Keratinocyte (primary cell): Measurements from ENCODE around the gene TELO2. TPM values are rescaled to one million over a fixed set of nuclear protein-coding genes. Genes with fewer than 3 reads are reported as not detected.

Source experiments
- DNase-seq: peaks from one replicate; pipeline ENCODE4 v3.0.0-alpha.2; 2011; ENCODE audit warnings: low read depth, missing footprints, low spot score
- FAIRE-seq: peaks from 2 replicates; lab custom pipeline; 2011; peaks lifted over from hg19 to GRCh38; lab: Jason Lieb, UNC
- H2AFZ ChIP-seq: 2 replicates; pipeline ENCODE4 v1.6.0; 2012; ENCODE audit warnings: low read length, control low read depth, inconsistent platforms; ENCODE audit not compliant: control insufficient read depth
- H3K27ac ChIP-seq: 2 replicates; pipeline ENCODE4 v1.5.1; 2011; ENCODE audit warnings: low read length; ENCODE audit not compliant: control insufficient read depth, insufficient read depth
- H3K27me3 ChIP-seq: 3 replicates; pipeline ENCODE4 v1.6.0; 2011; ENCODE audit warnings: low read length; ENCODE audit not compliant: control insufficient read depth, insufficient read depth; ENCODE audit errors: extremely low read depth
- H3K36me3 ChIP-seq, 2 experiments: 2 replicates in 1 of 2; 3 replicates in 1 of 2; pipeline ENCODE4 v1.5.1; 2011; ENCODE audit warnings: low read length in 2 of 2, mild to moderate bottlenecking in 1 of 2; ENCODE audit not compliant: control insufficient read depth in 2 of 2, insufficient read depth in 2 of 2; ENCODE audit errors: extremely low read depth in 1 of 2
- H3K4me1 ChIP-seq: 3 replicates; pipeline ENCODE4 v1.5.1; 2011; ENCODE audit warnings: low read length; ENCODE audit not compliant: control insufficient read depth, insufficient read depth; ENCODE audit errors: extremely low read depth
- H3K4me2 ChIP-seq: 3 replicates; pipeline ENCODE4 v1.6.0; 2011; ENCODE audit warnings: low read depth, low read length; ENCODE audit not compliant: control insufficient read depth, insufficient read depth; ENCODE audit errors: extremely low read depth
- H3K4me3 ChIP-seq, 3 experiments: fragments of 200-600 bp in 1 of 3; sonication (generic) in 1 of 3; 2 replicates in 2 of 3; 3 replicates in 1 of 3; pipeline ENCODE4 v1.5.1; 2011 to 2016; ENCODE audit warnings: low read length in 3 of 3, mild to moderate bottlenecking in 3 of 3, control low read depth in 2 of 3, inconsistent platforms in 1 of 3, low read depth in 1 of 3, mixed read lengths in 1 of 3, mixed run types in 1 of 3, moderate library complexity in 1 of 3; ENCODE audit not compliant: control insufficient read depth in 2 of 3, insufficient read depth in 2 of 3; ENCODE audit errors: extremely low read depth in 1 of 3
- H3K79me2 ChIP-seq: 2 replicates; pipeline ENCODE4 v1.6.0; 2012; ENCODE audit warnings: low read length; ENCODE audit not compliant: control insufficient read depth, insufficient read depth
- H3K9ac ChIP-seq: 3 replicates; pipeline ENCODE4 v1.6.0; 2011; ENCODE audit warnings: low read length; ENCODE audit not compliant: control insufficient read depth, insufficient read depth; ENCODE audit errors: extremely low read depth
- H3K9me1 ChIP-seq: 3 replicates; pipeline ENCODE4 v1.6.0; 2011; ENCODE audit warnings: low read length; ENCODE audit not compliant: control insufficient read depth, insufficient read depth; ENCODE audit errors: extremely low read depth
- H3K9me3 ChIP-seq: 2 replicates; pipeline ENCODE4 v1.5.1; 2012; ENCODE audit warnings: low read depth, low read length; ENCODE audit not compliant: control insufficient read depth
- H4K20me1 ChIP-seq: 3 replicates; pipeline ENCODE4 v1.6.0; 2011; ENCODE audit warnings: low read length; ENCODE audit not compliant: control insufficient read depth, insufficient read depth; ENCODE audit errors: extremely low read depth
- EZH2 ChIP-seq: IDR thresholded peaks from one replicate; pipeline ENCODE4 v1.6.1; 2012; ENCODE audit warnings: inconsistent platforms, mild to moderate bottlenecking, low read length, moderate library complexity
- dilution Hi-C: fragments of 300-500 bp; cut with MboI; formaldehyde crosslinking; loops from one replicate; pipeline ENCODE4 v1.7.0; 2020; ENCODE audit warnings: low sequenced_read_pairs; ENCODE audit not compliant: extremely low pct_ligation_motif_present
- polyA minus RNA-seq, 3 experiments: library from RNA; depleted of rRNA, polyadenylated mRNA; stranded (reverse); fragments of >200 nt; gene quantifications; 1 replicate in 1 of 3; 2 replicates in 1 of 3; 3 replicates in 1 of 3; pipeline ENCODE4 v1.2.3, GENCODE V29; 2011
- polyA plus RNA-seq, 5 experiments: library from polyadenylated mRNA; depleted of rRNA in 3 of 5; stranded (reverse) in 3 of 5; stranded (forward) in 1 of 5; unstranded in 1 of 5; fragments of >200 nt; gene quantifications; 1 replicate in 1 of 5; 2 replicates in 3 of 5; 3 replicates in 1 of 5; pipeline versions ENCODE4 v1.2.1 to v1.2.3, GENCODE V29; 2011 to 2012; ENCODE audit warnings: missing spikeins in 2 of 5, low read depth in 1 of 5, low replicate concordance in 1 of 5
- TF ChIP-seq, protein P1 (sequence below), 3 experiments: IDR thresholded peaks in 1 of 3; conservative IDR thresholded peaks in 1 of 3; optimal IDR thresholded peaks in 1 of 3; 2 replicates in 2 of 3; 3 replicates in 1 of 3; pipeline versions ENCODE3 to v1.5.1; 2011; ENCODE audit warnings: low read length in 3 of 3, mild to moderate bottlenecking in 3 of 3, moderate library complexity in 2 of 3, control low read depth in 1 of 3, inconsistent platforms in 1 of 3; ENCODE audit not compliant: insufficient read depth in 2 of 3; ENCODE audit errors: extremely low read depth in 1 of 3

TELO2 gene
- polyA plus RNA-seq (7.9 to 11.3 TPM (median 11.3 TPM) in 3 replicates), polyA minus RNA-seq (4.9 to 14.3 TPM (median 5.1 TPM) in 3 replicates)
- polyA plus RNA-seq (2011; ENCODE audit: low read depth): 4.3 TPM
- polyA plus RNA-seq (2011; cell fraction: cytosol; rRNA removed): 2.7 and 7.5 TPM in 2 replicates
- 36.3 and 41.6 TPM in 2 replicates for polyA plus RNA-seq (2011; cell fraction: nucleus; rRNA removed)
- 9.1 and 18.3 TPM in 2 replicates for polyA plus RNA-seq (2012; ENCODE audit: low replicate concordance)
- polyA minus RNA-seq (2011; cell fraction: cytosol; rRNA and poly(A)+ RNA removed): 15.3 TPM
- polyA minus RNA-seq (2011; cell fraction: nucleus; rRNA and poly(A)+ RNA removed): 17.3 and 18.2 TPM in 2 replicates

DNA sequence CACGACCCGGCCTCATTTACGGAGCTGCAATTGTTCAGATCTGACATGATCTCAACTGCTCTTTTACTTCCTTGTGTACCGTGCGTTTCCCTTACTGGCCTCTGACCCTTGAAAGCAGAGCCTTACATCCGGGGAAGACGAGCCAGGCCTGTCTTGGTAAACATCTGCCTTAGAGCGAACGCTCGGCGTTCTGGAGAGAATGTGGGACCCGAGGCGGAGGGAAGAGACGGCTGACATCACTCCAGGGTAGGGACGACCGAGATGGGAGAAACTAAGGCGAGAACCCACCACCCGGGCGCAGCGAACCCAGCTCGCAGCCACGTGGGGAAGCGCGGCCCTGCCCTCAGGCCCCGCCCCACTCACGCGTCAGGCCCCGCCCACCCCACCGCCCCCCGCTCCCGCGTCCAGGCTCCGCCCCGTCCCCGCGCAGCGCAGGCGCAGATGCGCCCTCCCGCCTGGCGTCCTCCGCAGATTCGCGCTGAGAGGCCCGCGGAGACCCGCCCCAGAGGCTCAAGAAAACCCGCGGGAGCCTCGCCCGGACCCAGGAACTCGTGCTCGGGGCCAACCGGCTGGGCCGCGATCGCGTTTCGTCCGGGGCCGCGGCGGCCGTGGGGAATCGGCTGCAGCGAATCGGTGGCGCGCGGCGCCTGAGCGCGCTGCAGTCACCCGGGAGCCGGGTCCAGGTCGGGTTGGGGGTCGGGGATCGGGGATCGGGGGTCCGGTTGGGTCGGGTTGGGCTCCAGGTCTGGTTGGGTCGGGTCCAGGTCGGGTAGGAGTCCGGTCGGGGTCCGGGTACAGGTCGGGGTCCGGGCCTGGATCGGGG, at the start of gene TELO2:
Gene TELO2 (plus strand): TSS at position 438 of the 823 bp plus-strand sequence. CDS start 922 bp downstream, outside the sequence.
- H3K9ac ChIP-seq: peak within 1 kb of the TSS; percentile 86
- peak within 1 kb of the TSS; percentile 84 for H3K27ac ChIP-seq
- peak within 1 kb of the TSS; percentile 91 for H3K4me2 ChIP-seq
- dilution Hi-C loops: no loop called here
- DNase-seq: peak; percentile 21
- H3K9me1 ChIP-seq: no peaks in the 10 kb centered on the region
- H3K4me3 ChIP-seq: peak within 1 kb of the TSS; percentile 67 to 85 (median 77)
- no peaks in the 10 kb centered on the region for H3K27me3 ChIP-seq
- TF ChIP-seq, protein P1, sequence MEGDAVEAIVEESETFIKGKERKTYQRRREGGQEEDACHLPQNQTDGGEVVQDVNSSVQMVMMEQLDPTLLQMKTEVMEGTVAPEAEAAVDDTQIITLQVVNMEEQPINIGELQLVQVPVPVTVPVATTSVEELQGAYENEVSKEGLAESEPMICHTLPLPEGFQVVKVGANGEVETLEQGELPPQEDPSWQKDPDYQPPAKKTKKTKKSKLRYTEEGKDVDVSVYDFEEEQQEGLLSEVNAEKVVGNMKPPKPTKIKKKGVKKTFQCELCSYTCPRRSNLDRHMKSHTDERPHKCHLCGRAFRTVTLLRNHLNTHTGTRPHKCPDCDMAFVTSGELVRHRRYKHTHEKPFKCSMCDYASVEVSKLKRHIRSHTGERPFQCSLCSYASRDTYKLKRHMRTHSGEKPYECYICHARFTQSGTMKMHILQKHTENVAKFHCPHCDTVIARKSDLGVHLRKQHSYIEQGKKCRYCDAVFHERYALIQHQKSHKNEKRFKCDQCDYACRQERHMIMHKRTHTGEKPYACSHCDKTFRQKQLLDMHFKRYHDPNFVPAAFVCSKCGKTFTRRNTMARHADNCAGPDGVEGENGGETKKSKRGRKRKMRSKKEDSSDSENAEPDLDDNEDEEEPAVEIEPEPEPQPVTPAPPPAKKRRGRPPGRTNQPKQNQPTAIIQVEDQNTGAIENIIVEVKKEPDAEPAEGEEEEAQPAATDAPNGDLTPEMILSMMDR (optimal IDR thresholded peaks at IDR 0.05 in 1 of 3, IDR thresholded peaks at IDR 0.05 in 1 of 3, conservative IDR thresholded peaks at IDR 0.05 in 1 of 3; ENCODE audit: extremely low read depth in 1 of 3, insufficient read depth in 2 of 3, low read length in 3 of 3): no peak
- no peak for TF ChIP-seq EZH2
- H2AFZ ChIP-seq: peak within 1 kb of the TSS; percentile 97
- no peaks in the 10 kb centered on the region for H4K20me1 ChIP-seq
- no peak for FAIRE-seq
- peaks cover 19% of the 10 kb centered on the region for H3K4me1 ChIP-seq
- H3K79me2 ChIP-seq: peaks cover 30% of the 10 kb centered on the region
- H3K9me3 ChIP-seq: no peaks in the 10 kb centered on the region
- H3K36me3 ChIP-seq: peaks cover 2 to 4% of the 10 kb centered on the region in 2 experiments

DNA sequence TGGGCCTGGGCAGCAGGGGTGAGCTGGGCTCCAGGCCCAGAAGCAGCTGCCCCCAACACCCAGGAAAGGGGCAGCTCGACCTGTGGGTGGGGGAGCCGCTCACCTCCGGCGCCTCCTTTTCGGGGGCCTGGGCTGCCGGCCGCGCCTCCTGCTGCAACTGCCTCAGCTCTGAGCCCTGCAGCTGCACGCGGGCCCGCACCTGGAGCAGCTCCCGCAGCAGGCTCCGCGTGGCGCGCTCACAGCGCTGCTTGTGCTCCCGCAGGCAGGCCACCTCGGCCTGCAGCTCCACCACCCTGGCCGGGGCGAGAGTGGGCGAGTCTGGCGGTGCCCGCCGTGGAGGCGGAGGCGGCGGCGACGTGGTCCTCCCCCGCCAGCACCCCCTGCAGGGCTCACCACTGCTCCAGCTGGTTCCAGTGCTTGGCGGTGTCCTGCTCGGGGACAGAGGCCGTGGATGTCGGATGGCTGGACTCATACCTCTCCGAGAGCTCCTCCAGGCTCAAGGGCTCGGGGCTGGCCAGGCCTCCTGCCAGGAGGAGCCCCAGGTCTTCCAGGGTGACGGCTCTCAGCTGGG, 49.7 kb upstream of the TELO2 start:
- Histone ChIP-seq H3K27me3 (no peaks in the 10 kb centered on the region), H3K79me2 (no peaks in the 10 kb centered on the region), H2AFZ (no peak overlapping the region), H4K20me1 (no peaks in the 10 kb centered on the region), H3K9ac (no peak overlapping the region), H3K4me2 (no peak overlapping the region), H3K9me3 (no peaks in the 10 kb centered on the region), H3K9me1 (no peaks in the 10 kb centered on the region), H3K4me1 (no peaks in the 10 kb centered on the region), H3K36me3 (peaks cover 0 to 11% of the 10 kb centered on the region in 2 experiments), H3K27ac (no peak overlapping the region), H3K4me3 (no peak overlapping the region)
- dilution Hi-C loops: no loop called here
- FAIRE-seq (no peak), DNase-seq (no peak)
- no peak for TF ChIP-seq EZH2
- TF ChIP-seq, protein P1 (optimal IDR thresholded peaks at IDR 0.05 in 1 of 3, IDR thresholded peaks at IDR 0.05 in 1 of 3, conservative IDR thresholded peaks at IDR 0.05 in 1 of 3; ENCODE audit: extremely low read depth in 1 of 3, insufficient read depth in 2 of 3, low read length in 3 of 3): no peak
